ENCODE measurements around the gene KPNA1.
A peak's percentile ranks its signal among the peaks of the same experiment; 100 is the strongest.
"Not testable (repeated sequence)": the region's sequence is repeated elsewhere in the genome, so short reads cannot be mapped to it uniquely, and the experiment has no call there.

KPNA1 gene

GRCh38 chr3:122468896-122469533 is 45.7 kb downstream of the KPNA1 start:
- DNase-seq = no peak

- DNase-seq = no peak
Measured at GRCh38 chr3:122466701-122467240, 48.0 kb downstream of the KPNA1 start.

GRCh38 chr3:122464659-122465058 is 50.1 kb downstream of the KPNA1 start:
- DNase-seq = no peak

GRCh38 chr3:122462406-122462805 is 52.3 kb downstream of the KPNA1 start:
- no peak for DNase-seq

- no peak for DNase-seq
Measured at GRCh38 chr3:122461806-122462205, 52.9 kb downstream of the KPNA1 start.

GRCh38 chr3:122458992-122459391 is 55.7 kb downstream of the KPNA1 start:
- peak; percentile 28 for DNase-seq

GRCh38 chr3:122457706-122458105 is 57.0 kb downstream of the KPNA1 start:
- no peak for DNase-seq

GRCh38 chr3:122456074-122456473 is 58.7 kb downstream of the KPNA1 start:
- DNase-seq = no peak

GRCh38 chr3:122451371-122451770 is 63.4 kb downstream of the KPNA1 start:
- no peak for DNase-seq

GRCh38 chr3:122448218-122448617 is 66.5 kb downstream of the KPNA1 start:
- not testable (repeated sequence) for DNase-seq

- not testable (repeated sequence) for DNase-seq
Measured at GRCh38 chr3:122444491-122444887, 70.2 kb downstream of the KPNA1 start.

GRCh38 chr3:122443762-122444490 is 70.8 kb downstream of the KPNA1 start:
- not testable (repeated sequence) for DNase-seq

- no peak for DNase-seq
Measured at GRCh38 chr3:122443090-122443489, 71.6 kb downstream of the KPNA1 start.

GRCh38 chr3:122435950-122436349 is 78.8 kb downstream of the KPNA1 start:
- no peak for DNase-seq

- DNase-seq = no peak
Measured at GRCh38 chr3:122430371-122430770, 84.4 kb downstream of the KPNA1 start.

- DNase-seq = no peak
Measured at GRCh38 chr3:122427857-122428471, 86.8 kb downstream of the KPNA1 start.

GRCh38 chr3:122421836-122422235 is 92.9 kb downstream of the KPNA1 start:
- DNase-seq = no peak

GRCh38 chr3:122421101-122421500 is 93.6 kb downstream of the KPNA1 start:
- no peak for DNase-seq

- DNase-seq = no peak
Measured at GRCh38 chr3:122416966-122417365, 97.8 kb downstream of the KPNA1 start.

GRCh38 chr3:122415762-122416654 is 98.7 kb downstream of the KPNA1 start, which contains the start of gene WDR5B:
Gene WDR5B, minus strand, starts transcription at chr3:122416062. Its CDS starts 534 bp downstream, at chr3:122415528.
- DNase-seq = no peak

GRCh38 chr3:122415104-122415744 is 99.5 kb downstream of the KPNA1 start:
- DNase-seq = no peak

- DNase-seq = no peak
Measured at GRCh38 chr3:122414391-122414790, 100.3 kb downstream of the KPNA1 start.
